Measurements from ENCODE around the gene PPP1CC. TPM values are rescaled to one million over a fixed set of nuclear protein-coding genes. Genes with fewer than 3 reads are reported as not detected.
"Not testable (repeated sequence)": the region's sequence is repeated elsewhere in the genome, so short reads cannot be mapped to it uniquely, and the experiment has no call there.

Gene PPP1CC
- total RNA-seq, 1 donor from 2014 or later, result 489 TPM

DNA sequence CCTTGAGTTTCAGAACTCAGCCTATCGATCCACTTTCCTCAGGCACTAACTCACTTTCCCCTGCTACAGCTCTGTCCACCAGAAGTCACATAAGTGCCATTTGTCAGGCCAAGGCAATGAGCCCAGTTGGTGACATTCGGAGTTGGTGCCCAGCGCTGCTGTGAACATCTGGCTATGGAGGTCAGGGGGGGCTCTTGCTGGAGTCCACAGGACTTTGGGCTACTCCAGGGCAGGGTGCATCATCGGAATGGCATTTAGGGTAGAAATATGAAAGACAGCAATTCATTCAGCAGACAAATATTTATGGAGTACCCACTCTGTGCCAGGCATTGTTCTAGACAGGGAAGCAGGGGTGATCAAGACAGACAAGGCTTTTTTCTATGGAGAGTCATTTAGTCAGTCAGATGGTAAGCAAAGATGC, 1.5 kb upstream of the PPP1CC start:
- peak overlapping the region; percentile 99 for H3K4me3 Mint-ChIP-seq

DNA sequence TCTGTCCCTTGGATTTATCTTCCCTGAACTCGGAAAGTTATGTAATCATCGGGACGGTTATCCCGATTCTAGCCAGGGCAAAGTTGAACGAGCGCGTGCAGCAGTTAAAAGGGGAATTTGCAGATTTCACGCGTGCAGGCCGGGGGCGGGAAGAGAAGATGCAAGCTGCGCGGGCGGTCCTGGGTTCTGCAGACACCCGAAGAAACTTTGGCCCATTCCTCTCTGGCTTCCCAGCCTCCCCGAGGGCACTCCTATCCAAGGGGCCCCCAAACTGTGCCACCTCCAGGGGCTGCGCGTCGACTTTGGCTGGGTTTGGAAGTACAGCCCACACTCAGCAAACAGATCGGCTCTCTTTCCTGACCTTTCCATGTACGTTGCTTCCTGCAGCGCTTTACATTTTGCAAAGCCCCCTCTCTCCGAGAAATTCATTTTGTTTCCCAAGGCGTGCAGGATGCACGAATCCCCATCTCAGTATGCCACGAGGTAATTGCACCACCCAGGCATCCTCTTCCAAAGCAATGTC, 941 bp upstream of the PPP1CC start:
- intact Hi-C loops (cut with micrococcal nuclease), result loop anchor here (2.0 kb wide), 1 partner anchor 19 kb away; no protein-coding TSS in a partner anchor
- Mint-ChIP-seq H3K36me3 (ENCODE audit: low read depth) (peaks cover 31% of the 10 kb centered on the region), H3K4me3 (peak overlapping the region; percentile 99), H3K27me3 (no peaks in the 10 kb centered on the region), H3K9me3 (no peaks in the 10 kb centered on the region), H3K4me1 (peaks cover 28% of the 10 kb centered on the region), H3K27ac (peak overlapping the region; percentile 67)
- DNase-seq, result no peak

More for the DNA sequence above, 1.5 kb upstream of the PPP1CC start:
- Mint-ChIP-seq H3K4me1 (peaks cover 24% of the 10 kb centered on the region), H3K27me3 (no peaks in the 10 kb centered on the region), H3K36me3 (ENCODE audit: low read depth) (peaks cover 27% of the 10 kb centered on the region), H3K9me3 (no peaks in the 10 kb centered on the region), H3K27ac (peak overlapping the region; percentile 67)
- DNase-seq, result no peak
- intact Hi-C loops (cut with micrococcal nuclease), result no loop called here

GRCh38 chr12:110742096-110742717, 484 bp downstream of the PPP1CC start:
- Mint-ChIP-seq H3K36me3 (ENCODE audit: low read depth) (peaks cover 43% of the 10 kb centered on the region), H3K4me3 (peak overlapping the region; percentile 99), H3K27ac (peak overlapping the region; percentile 99), H3K4me1 (peaks cover 41% of the 10 kb centered on the region), H3K9me3 (no peaks in the 10 kb centered on the region), H3K27me3 (no peaks in the 10 kb centered on the region)
- no peak for DNase-seq
- intact Hi-C loops (cut with micrococcal nuclease), result loop anchor here (1.0 to 2.0 kb wide), 3 partner anchors 21 to 84 kb away; no protein-coding TSS in a partner anchor

DNA sequence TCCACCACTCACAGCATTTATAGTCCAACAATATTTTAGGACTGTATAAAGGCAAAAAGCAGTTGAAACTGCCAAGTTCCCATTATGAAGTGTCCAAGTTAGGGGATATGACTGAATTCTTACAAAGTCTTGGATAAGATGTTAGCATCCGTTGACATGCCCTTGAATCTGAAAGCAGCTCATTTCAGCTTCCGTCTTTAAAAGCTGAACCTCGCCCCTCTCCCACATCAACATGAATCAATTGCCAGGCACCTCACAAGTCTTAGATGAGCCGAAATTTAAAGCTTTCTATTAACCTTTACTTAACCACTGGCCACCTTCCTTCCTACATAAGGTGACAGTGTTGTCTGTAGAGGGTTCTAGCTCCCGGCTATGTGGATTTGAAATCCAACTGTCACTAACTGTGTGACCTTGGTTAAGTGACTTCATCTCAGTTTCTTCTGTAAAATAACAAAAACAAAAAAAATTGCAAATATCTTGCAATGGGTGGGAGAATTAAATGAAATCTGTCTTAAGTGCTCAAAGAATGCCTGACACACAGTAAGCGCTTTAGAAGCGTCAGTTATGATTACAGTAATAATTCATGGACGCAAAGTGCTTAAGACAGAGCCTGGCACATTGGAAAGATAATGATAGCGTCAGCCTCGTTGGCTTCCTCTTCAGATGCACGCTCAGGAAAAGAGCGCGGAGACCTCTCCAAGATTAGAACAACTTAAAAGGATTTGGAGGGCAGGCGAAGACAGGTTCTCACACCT, 1.2 kb downstream of the PPP1CC start:
- Mint-ChIP-seq H3K36me3 (ENCODE audit: low read depth) (peaks cover 47% of the 10 kb centered on the region), H3K27me3 (no peaks in the 10 kb centered on the region), H3K27ac (peak overlapping the region; percentile 99), H3K9me3 (no peaks in the 10 kb centered on the region), H3K4me1 (peaks cover 45% of the 10 kb centered on the region), H3K4me3 (peak overlapping the region; percentile 99)
- DNase-seq, result peak; percentile 78
- intact Hi-C loops (cut with micrococcal nuclease), result loop anchor here (1.0 to 2.0 kb wide), 7 partner anchors 15 to 159 kb away; partner anchors contain the start of gene PPTC7

GRCh38 chr12:110739894-110740293, 2.8 kb downstream of the PPP1CC start:
- Mint-ChIP-seq H3K9me3 (no peaks in the 10 kb centered on the region), H3K27ac (peak overlapping the region; percentile 93), H3K36me3 (ENCODE audit: low read depth) (peaks cover 58% of the 10 kb centered on the region), H3K4me1 (peaks cover 54% of the 10 kb centered on the region), H3K27me3 (no peaks in the 10 kb centered on the region), H3K4me3 (peak overlapping the region; percentile 99)
- intact Hi-C loops (cut with micrococcal nuclease), result loop anchor here (1.0 to 2.0 kb wide), 5 partner anchors 13 to 157 kb away; partner anchors contain the start of gene PPTC7
- DNase-seq, result no peak

- H3K4me1 Mint-ChIP-seq, result peaks cover 56% of the 10 kb centered on the region
- DNase-seq, result peak; percentile 64
These were observed 3.2 kb downstream of the PPP1CC start for GRCh38 chr12:110739488-110739887.

DNA sequence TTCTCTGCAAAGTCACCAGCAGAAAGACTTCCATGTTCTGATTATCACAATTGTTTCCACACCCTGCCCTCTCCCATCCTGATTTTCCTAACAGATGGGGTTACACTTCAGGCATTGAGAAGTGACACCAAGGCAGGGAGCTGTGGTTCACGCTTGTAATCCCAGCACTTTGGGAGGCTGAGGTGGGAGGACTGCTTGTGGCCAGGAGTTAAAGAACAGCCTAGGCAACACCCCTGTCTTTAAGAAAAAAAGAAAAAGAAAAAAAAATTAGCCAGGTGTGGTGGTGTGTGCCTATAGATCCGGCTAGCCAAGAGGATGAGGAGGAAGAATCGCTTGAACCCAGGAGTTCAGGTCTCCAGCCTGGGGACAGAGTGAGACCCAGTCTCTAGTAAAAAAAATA, 5.2 kb downstream of the PPP1CC start:
- Mint-ChIP-seq H3K27ac (peak overlapping the region; percentile 77), H3K4me3 (peak overlapping the region; percentile 86), H3K4me1 (peaks cover 56% of the 10 kb centered on the region), H3K36me3 (ENCODE audit: low read depth) (peaks cover 75% of the 10 kb centered on the region), H3K9me3 (no peaks in the 10 kb centered on the region), H3K27me3 (no peaks in the 10 kb centered on the region)
- no peak for DNase-seq
- intact Hi-C loops (cut with micrococcal nuclease), result no loop called here

More at GRCh38 chr12:110739488-110739887, 3.2 kb downstream of the PPP1CC start:
- H3K27ac Mint-ChIP-seq, result peak overlapping the region; percentile 93
- peak overlapping the region; percentile 99 for H3K4me3 Mint-ChIP-seq
- no peaks in the 10 kb centered on the region for H3K27me3 Mint-ChIP-seq
- H3K36me3 Mint-ChIP-seq (ENCODE audit: low read depth), result peaks cover 61% of the 10 kb centered on the region
- H3K9me3 Mint-ChIP-seq, result no peaks in the 10 kb centered on the region
- intact Hi-C loops (cut with micrococcal nuclease), result no loop called here

DNA sequence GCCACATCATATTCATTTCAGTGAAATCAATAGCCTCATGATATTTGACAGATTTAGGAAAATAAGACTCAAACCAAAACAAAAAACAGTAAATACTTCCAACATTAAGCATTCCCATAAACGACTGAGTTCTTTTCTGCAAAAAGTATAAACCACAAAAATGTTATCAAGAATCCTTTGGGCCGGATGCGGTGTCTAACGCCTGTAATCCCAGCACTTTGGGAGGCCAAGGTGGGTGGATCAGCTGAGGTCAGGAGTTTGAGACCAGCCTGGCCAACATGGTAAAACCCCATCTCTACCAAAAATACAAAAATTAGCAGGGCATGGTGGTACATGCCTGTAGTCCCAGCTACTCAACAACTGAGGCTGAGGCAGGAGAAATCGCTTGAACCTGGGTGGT, 5.7 kb downstream of the PPP1CC start:
- H3K27me3 Mint-ChIP-seq; DNase-seq; H3K9me3 Mint-ChIP-seq; intact Hi-C loops (cut with micrococcal nuclease): not testable (repeated sequence)
- Mint-ChIP-seq H3K4me3 (peak overlapping the region; percentile 86), H3K4me1 (peaks cover 61% of the 10 kb centered on the region), H3K27ac (peak overlapping the region; percentile 48), H3K36me3 (ENCODE audit: low read depth) (peaks cover 78% of the 10 kb centered on the region)

- Mint-ChIP-seq H3K27ac (peak overlapping the region; percentile 77), H3K9me3 (no peaks in the 10 kb centered on the region), H3K4me3 (peak overlapping the region; percentile 60), H3K27me3 (no peaks in the 10 kb centered on the region), H3K4me1 (peaks cover 61% of the 10 kb centered on the region), H3K36me3 (ENCODE audit: low read depth) (peaks cover 79% of the 10 kb centered on the region)
- intact Hi-C loops (cut with micrococcal nuclease), result no loop called here
- no peak for DNase-seq
These were observed 8.8 kb downstream of the PPP1CC start for GRCh38 chr12:110733900-110734299.

- intact Hi-C loops (cut with micrococcal nuclease), result no loop called here
- no peak overlapping the region for H3K27ac Mint-ChIP-seq
- no peaks in the 10 kb centered on the region for H3K27me3 Mint-ChIP-seq
- no peaks in the 10 kb centered on the region for H3K9me3 Mint-ChIP-seq
- no peak for DNase-seq
- H3K4me3 Mint-ChIP-seq, result no peak overlapping the region
- peaks cover 77% of the 10 kb centered on the region for H3K36me3 Mint-ChIP-seq (ENCODE audit: low read depth)
- H3K4me1 Mint-ChIP-seq, result peaks cover 59% of the 10 kb centered on the region
These were observed 9.5 kb downstream of the PPP1CC start for GRCh38 chr12:110733089-110733715.

DNA sequence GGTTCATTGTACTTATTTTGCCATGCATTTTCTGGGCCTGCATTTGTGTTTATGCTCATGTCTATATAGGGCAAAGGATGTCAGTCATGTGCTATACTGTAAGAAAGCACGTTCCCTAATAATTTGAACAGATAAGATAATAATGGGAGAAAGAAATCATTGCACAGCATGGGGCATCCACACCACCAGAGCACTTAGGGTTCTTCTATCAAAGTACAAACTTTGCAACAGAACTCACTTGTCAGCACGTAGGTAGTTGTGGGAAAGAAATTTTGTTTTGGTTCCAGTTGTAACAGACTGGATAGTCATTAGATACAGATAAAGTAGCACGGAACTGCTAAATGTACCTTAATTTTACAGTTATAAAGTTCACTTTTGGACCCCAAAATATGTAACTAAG, 10.1 kb downstream of the PPP1CC start:
- Mint-ChIP-seq H3K9me3 (no peaks in the 10 kb centered on the region), H3K27ac (no peak overlapping the region), H3K4me3 (peak overlapping the region; percentile 6), H3K36me3 (ENCODE audit: low read depth) (peaks cover 76% of the 10 kb centered on the region), H3K4me1 (peaks cover 57% of the 10 kb centered on the region), H3K27me3 (no peaks in the 10 kb centered on the region)
- no peak for DNase-seq
- intact Hi-C loops (cut with micrococcal nuclease), result no loop called here

DNA sequence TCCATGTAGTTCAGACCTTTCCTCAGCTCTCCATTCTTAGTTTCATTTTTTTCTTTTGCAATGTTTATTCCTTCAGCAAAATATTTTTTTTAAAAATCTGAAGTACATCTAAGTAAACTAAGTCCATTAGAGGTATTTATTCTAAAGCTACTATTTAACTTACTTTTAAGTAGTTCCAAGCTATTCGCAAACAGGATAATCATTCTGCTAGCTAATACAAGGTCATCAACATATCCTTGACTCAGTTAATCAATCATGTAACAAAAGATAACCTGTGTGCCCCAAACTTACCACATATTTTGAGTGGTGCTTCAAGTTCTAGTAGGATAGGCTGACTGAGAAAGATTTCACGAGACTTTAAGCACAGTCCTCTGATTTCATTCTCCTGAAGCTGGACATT, 11.2 kb downstream of the PPP1CC start:
- H3K36me3 Mint-ChIP-seq (ENCODE audit: low read depth), result peaks cover 79% of the 10 kb centered on the region
- no peaks in the 10 kb centered on the region for H3K9me3 Mint-ChIP-seq
- peaks cover 55% of the 10 kb centered on the region for H3K4me1 Mint-ChIP-seq
- H3K27me3 Mint-ChIP-seq, result no peaks in the 10 kb centered on the region
- DNase-seq, result no peak
- no peak overlapping the region for H3K4me3 Mint-ChIP-seq
- intact Hi-C loops (cut with micrococcal nuclease), result no loop called here
- peak overlapping the region; percentile 53 for H3K27ac Mint-ChIP-seq

DNA sequence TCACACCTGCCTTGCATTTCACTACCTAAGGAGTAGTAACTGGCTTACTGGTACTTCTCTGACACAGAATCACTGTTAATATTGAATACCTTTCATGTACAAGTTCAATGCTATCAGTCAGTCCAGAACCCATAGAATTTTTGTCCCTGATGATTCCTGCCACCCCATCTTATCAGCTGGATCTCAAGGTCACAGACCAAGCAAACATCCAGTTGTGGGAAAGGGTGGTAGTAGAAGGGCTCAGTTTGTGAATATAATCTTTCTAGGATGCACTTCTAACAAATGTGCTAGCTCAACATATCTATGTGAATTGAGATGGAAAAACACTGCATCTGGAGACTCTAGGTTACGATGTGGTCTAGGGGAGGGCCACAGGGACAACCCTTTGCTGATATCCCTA, 14.1 kb downstream of the PPP1CC start:
- peaks cover 51% of the 10 kb centered on the region for H3K4me1 Mint-ChIP-seq
- H3K36me3 Mint-ChIP-seq (ENCODE audit: low read depth), result peaks cover 79% of the 10 kb centered on the region
- H3K27ac Mint-ChIP-seq, result peak overlapping the region; percentile 75
- H3K27me3 Mint-ChIP-seq, result no peaks in the 10 kb centered on the region
- H3K9me3 Mint-ChIP-seq, result no peaks in the 10 kb centered on the region
- DNase-seq, result no peak
- H3K4me3 Mint-ChIP-seq, result no peak overlapping the region
- intact Hi-C loops (cut with micrococcal nuclease), result no loop called here

Data from activated CD4-positive, alpha-beta T cell treated with anti-CD3 and anti-CD28 coated beads, Interleukin-2, amount 10 ng/mL, durations not matched to agents 24 days and 14 days (primary cell).